GM19467 (cell line): ENCODE results near the gene COMMD2.
A peak's percentile ranks its signal among the peaks of the same experiment; 100 is the strongest.

Experiments
- ATAC-seq: cut with Tn5 transposase; IDR thresholded peaks from one replicate; pipeline ENCODE4 v1.9.1; 2021; ENCODE audit warnings: mild to moderate bottlenecking, moderate library complexity; ENCODE audit not compliant: unreplicated experiment

The COMMD2 gene

DNA sequence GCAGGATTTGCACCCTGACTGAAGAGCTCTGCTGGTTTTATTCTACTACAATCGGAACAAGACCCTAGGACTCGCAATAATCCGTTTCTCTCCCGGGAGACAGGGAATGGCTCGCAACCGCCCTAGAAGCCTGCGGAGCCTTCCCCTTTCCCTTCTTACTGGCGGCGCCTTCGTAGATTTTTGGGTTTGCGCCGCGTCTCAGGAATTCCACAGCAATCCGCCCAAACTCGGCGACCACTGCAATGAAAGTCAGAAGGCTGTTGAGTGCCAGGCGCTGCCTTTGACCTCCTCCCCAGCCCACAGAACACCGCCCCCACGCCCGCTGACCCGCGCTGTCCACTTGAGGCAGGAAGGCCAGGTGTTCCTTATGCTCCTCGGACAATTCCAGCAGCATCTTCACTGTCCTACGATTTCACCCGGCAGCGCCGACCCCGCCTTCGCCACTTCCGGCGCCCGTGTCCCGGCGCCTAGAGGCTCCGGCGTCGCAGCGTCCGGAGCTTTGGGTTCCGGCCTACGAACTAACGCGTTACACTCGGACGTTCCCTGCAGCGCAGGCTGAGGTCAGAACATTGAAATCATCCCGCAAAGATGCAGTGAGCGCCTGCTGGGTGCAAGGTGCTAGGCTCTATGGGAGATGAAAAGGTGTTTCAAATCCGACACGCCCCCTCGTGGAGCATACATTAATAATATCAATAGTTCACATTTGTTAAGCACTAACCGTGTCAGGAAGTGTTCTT lies at the start of gene COMMD2:
Gene COMMD2 (minus strand): TSS at position 439 of the 737 bp plus-strand sequence. CDS start 45 bp downstream, at position 394.
- peak; percentile 98 for ATAC-seq

DNA sequence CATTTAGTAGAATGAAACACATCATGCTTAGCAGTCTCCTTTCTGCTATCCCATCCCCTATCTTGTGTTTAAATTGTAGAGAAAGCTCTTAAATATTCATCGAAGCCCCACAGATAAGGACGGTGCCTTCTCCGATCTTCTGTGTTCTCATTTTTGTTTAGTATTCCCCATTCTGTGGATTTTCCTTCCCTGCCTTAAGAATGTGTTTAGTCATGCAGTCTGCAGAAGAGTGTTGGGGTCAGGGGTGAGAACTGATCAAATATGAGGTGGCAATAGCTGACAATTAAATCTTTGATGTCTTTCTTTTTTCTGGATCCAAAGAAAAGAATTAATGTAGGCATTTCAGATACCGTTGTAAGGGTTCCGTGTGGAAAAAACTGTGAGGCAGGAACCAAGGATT lies 49.4 kb upstream of the COMMD2 start:
- no peak for ATAC-seq

DNA sequence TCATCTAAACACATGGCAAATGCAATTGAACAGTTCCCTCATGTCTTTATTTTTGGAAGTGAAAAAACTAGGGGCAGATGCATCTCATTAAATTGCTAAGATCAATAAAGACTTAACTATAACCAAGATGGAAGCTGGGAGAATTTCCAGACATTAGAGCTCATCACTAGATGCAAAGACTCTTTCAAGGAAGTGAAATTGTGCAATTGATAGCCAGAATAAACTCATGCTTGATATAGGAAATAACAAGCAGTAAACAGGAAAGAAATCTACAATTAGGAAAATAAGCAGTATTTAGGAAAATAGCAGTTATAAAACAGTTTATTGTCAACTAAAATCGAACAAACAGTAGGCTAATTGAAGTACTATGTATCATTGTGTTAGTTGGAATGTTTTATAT lies 48.9 kb upstream of the COMMD2 start:
- ATAC-seq = no peak

DNA sequence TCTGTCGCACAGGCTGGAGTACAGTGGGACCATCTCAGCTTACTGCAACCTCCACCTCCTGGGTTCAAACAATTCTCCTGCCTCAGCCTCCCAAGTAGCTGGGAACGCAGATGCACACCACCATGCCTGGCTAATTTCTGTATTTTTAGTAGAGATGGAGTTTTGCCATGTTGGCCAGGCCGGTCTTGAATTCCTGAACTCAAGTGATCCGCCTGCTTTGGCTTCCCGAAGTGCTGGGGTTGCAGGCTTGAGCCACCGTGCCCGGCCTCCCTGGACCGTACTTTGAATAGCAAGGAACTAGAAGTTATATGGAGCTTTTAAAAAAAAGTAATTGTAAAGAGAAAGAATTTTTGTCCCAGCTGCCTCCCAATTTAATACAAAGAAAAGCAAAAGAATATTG lies 48.4 kb upstream of the COMMD2 start:
- no peak for ATAC-seq

DNA sequence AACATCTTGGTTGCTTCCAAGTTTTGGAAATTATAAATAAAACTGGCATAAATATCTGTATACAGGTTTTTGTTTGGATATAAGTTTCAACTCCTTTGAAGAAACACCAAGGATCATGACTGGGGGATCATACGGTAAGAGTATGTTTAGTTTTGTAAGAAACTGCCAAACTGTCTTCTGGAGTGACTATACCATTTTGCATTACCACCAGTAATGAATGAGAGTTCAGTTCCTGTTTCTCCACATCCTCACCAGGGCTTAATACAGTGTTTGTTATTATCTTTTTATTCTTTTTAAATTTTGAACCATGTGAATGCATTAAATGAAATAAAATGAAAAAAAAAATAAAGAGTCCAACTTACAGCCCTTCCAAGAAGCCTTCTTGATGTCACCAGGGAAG lies 43.7 kb upstream of the COMMD2 start:
- ATAC-seq = no peak

GRCh38 chr3:149792452-149793270 lies 40.4 kb upstream of the COMMD2 start, which contains the start of gene ANKUB1:
Gene ANKUB1 (minus strand): TSS chr3:149792554. CDS start chr3:149792366, 188 bp downstream.
- ATAC-seq = no peak

GRCh38 chr3:149790698-149791097 lies 38.4 kb upstream of the COMMD2 start:
- ATAC-seq = no peak

DNA sequence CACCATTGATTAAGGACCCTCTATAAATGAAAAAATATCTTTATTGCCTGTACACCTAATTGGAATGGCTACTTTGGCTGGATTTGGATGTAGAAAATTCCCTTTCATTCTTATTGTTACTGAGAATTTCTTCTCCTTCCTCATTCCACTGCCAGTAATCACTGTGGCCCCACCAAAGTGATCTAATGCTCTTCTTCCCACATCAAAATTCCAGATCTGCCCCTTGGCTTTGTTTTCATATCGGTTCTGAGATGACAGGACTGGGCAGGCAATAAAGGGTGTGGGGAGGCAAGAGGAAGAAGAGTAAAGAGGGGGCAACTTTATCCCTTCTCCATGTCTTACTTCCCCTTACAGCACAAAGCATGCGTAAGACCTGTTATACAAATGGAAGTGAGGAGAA lies 38.0 kb upstream of the COMMD2 start:
- ATAC-seq = no peak

DNA sequence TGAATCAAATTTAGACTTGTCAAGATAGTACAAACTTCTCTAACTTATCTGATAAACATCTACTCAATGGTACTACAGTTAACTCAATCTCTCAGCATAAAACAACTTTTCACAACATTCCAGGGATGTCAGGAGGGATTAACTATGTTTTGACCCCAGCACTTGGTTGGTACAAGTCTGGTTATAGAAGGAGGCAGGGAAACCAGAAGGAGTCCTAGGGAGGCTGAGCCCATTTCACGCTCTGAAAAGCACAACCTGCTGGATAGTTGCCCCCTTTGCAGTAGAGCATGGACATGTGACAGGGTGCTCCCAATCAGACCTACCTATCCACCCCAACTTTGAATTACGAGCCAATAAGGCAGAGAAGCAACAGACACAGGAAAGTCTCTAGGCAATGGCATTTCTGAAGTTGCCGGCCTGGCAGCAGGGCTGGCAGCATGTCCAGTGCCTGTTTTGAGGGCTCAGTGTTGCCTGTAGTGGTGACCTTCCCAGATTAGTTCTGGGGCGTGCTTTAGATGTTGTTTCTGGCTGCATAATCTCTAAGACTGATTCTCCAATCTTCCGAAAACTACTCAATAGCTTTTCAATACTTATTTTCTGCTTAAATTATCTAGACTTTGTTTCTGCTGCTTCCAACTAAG lies 31.9 kb upstream of the COMMD2 start:
- ATAC-seq = no peak

DNA sequence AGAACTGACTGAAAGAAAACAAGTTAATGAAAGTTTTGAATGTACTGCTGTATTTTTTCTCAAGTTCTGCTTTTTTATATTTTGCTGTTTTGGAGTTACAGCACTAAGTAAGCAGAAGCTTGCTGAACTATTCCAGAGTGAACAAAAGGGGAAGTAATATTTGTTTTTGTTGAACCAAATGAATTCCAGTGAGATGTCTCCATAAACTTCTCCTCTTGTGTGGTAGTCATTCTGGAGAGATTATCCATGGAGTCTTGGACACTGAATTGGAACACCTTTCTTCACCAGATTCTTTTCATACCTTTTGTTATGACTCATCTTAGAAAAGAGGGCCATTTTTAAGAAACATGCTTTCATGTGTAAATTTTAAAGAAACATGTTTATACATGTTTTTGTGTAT lies 31.3 kb upstream of the COMMD2 start:
- ATAC-seq = no peak

- ATAC-seq = no peak
Measured at GRCh38 chr3:149781741-149782140, 29.5 kb upstream of the COMMD2 start.

GRCh38 chr3:149781211-149781610 lies 28.9 kb upstream of the COMMD2 start:
- no peak for ATAC-seq

- ATAC-seq = no peak
Measured at GRCh38 chr3:149777414-149778214, 25.3 kb upstream of the COMMD2 start.

DNA sequence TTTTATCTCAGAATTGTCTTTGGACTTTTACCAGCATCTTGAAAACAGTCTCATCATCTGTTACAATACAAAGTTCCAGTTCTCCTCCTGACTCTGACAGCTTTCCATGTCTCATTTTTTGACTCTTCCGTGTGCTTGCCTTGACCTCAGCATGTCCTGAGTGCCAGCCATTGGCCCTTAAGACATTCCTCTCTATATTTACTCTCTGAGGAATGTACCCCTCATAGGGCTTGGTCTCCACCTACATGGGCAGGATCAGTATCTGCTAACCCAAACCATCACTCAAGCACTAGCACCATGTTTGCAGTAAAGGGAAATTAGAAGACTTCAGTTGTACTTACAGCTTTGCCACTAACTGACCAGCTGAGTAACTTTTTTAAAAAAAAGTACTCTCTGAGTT lies 23.9 kb upstream of the COMMD2 start:
- ATAC-seq = no peak

GRCh38 chr3:149772861-149773260 lies 20.6 kb upstream of the COMMD2 start:
- ATAC-seq = no peak

- ATAC-seq = no peak
Measured at GRCh38 chr3:149771652-149772271, 19.5 kb upstream of the COMMD2 start.

DNA sequence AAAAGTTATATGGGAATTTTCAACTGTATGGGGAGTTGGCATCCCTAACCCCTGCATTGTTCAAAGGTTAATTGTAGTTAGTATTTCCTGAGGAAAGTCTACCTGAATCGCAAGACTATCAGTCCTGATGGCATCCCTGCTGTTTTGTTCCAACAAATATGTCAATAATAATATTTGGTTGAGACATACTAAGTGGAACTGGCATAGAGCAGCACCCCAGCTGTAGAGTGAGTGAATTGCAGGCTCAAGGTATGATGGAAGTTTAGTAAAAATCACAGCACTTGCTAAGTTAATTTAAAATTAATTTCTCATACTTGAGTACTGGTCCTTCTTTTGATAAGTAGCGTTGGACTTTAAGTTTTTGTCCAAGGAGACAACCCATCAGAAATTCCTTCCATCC lies 18.0 kb upstream of the COMMD2 start:
- no peak for ATAC-seq

DNA sequence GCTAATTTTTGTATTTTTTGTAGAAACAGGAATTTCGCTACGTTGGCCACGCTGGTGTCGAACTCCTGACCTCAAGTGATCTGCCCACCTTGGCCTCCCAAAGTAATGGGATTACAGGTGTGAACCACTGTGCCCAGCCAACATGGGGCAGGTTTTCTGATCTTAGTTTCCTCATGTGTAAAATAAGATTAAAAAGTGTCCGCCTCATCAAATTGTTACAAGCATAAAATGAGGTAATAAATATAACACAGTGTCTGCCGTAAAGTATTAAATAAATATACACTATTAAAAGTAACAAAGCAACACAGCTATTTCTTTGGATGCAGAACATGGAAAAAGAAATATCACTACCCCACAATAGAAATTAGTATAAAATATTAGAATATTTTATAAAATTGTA lies 16.4 kb upstream of the COMMD2 start:
- ATAC-seq = no peak

GRCh38 chr3:149767720-149768119 lies 15.4 kb upstream of the COMMD2 start:
- no peak for ATAC-seq

GRCh38 chr3:149765762-149766334 lies 13.6 kb upstream of the COMMD2 start:
- ATAC-seq = no peak
